OCI-LY3 (cell line): ENCODE results near the gene LRP10.

Source experiments
- H2AFZ ChIP-seq: fragments of 200-600, 300-600 bp; shearing (Covaris generic); 2 replicates; pipeline ENCODE4 v1.6.0; 2014; ENCODE audit warnings: antibody characterized with exemption, low read depth, low read length
- H3K27ac ChIP-seq: fragments of 200-600, 300-600 bp; sonication (generic); 2 replicates; pipeline ENCODE4 v1.5.1; 2014; ENCODE audit warnings: mild to moderate bottlenecking, low read length, moderate library complexity, mixed read lengths
- H3K27me3 ChIP-seq: fragments of 200-600, 300-600 bp; sonication (generic); 2 replicates; pipeline ENCODE4 v1.6.1; 2014; ENCODE audit warnings: low read depth, low read length, mixed read lengths
- H3K36me3 ChIP-seq: fragments of 200-600, 300-600 bp; sonication (generic); replicated peaks from 2 replicates; pipeline ENCODE3; 2014; ENCODE audit warnings: low read depth, low read length, mixed read lengths
- H3K4me1 ChIP-seq: fragments of 300-600, 200-600 bp; sonication (generic); 2 replicates; pipeline ENCODE4 v1.6.1; 2014; ENCODE audit warnings: low read length, mixed read lengths
- H3K4me2 ChIP-seq: fragments of 200-600, 300-600 bp; sonication (generic); 2 replicates; pipeline ENCODE4 v1.6.1; 2014; ENCODE audit warnings: low read length, mixed read lengths
- H3K4me3 ChIP-seq: fragments of 300-600, 200-600 bp; sonication (generic); 2 replicates; pipeline ENCODE4 v1.5.1; 2014; ENCODE audit warnings: antibody characterized with exemption, mild to moderate bottlenecking, low read length, moderate library complexity
- H3K79me2 ChIP-seq: fragments of 300-600, 200-600 bp; shearing (Covaris generic); 2 replicates; pipeline ENCODE4 v1.6.1; 2014; ENCODE audit warnings: mild to moderate bottlenecking, low read length, mixed read lengths
- H3K9ac ChIP-seq: fragments of 300-600, 200-600 bp; shearing (Covaris generic); 2 replicates; pipeline ENCODE4 v1.6.0; 2014; ENCODE audit warnings: mild to moderate bottlenecking, low read length, moderate library complexity
- H3K9me3 ChIP-seq: fragments of 200-600, 300-600 bp; shearing (Covaris generic); 2 replicates; pipeline ENCODE4 v1.6.1; 2014; ENCODE audit warnings: low read length, mixed read lengths; ENCODE audit not compliant: insufficient read depth
- H4K20me1 ChIP-seq: fragments of 200-600, 300-600 bp; sonication (generic); 2 replicates; pipeline ENCODE4 v1.6.1; 2016; ENCODE audit warnings: low read length, mixed read lengths; ENCODE audit not compliant: insufficient read depth
- EZH2phosphoT487 ChIP-seq: fragments of 200-600 bp; shearing (Covaris generic); IDR thresholded peaks from 2 replicates; pipeline ENCODE4 v1.6.1; 2018; ENCODE audit warnings: antibody characterized with exemption, mixed run types, low read depth
- TF ChIP-seq, protein P1 (sequence below): fragments of 200-600, 300-600 bp; sonication (generic); IDR thresholded peaks from 2 replicates; pipeline ENCODE4 v1.5.1; 2014; ENCODE audit warnings: antibody characterized with exemption, low read length, low read depth

LRP10 gene

GRCh38 chr14:22886500-22887259 is 15.1 kb downstream of the LRP10 start:
- peak overlapping the region; percentile 63 for H3K4me2 ChIP-seq
- H3K79me2 ChIP-seq: no peaks in the 10 kb centered on the region
- H4K20me1 ChIP-seq: no peaks in the 10 kb centered on the region
- no peak overlapping the region for H3K27ac ChIP-seq
- no peak for TF ChIP-seq EZH2phosphoT487
- TF ChIP-seq, protein P1, sequence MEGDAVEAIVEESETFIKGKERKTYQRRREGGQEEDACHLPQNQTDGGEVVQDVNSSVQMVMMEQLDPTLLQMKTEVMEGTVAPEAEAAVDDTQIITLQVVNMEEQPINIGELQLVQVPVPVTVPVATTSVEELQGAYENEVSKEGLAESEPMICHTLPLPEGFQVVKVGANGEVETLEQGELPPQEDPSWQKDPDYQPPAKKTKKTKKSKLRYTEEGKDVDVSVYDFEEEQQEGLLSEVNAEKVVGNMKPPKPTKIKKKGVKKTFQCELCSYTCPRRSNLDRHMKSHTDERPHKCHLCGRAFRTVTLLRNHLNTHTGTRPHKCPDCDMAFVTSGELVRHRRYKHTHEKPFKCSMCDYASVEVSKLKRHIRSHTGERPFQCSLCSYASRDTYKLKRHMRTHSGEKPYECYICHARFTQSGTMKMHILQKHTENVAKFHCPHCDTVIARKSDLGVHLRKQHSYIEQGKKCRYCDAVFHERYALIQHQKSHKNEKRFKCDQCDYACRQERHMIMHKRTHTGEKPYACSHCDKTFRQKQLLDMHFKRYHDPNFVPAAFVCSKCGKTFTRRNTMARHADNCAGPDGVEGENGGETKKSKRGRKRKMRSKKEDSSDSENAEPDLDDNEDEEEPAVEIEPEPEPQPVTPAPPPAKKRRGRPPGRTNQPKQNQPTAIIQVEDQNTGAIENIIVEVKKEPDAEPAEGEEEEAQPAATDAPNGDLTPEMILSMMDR: no peak
- H3K9me3 ChIP-seq: no peaks in the 10 kb centered on the region
- H3K27me3 ChIP-seq: 0 out of 2 replicates have a peak, but pooled peaks cover 7% of the 10 kb centered on the region
- peak overlapping the region; percentile 17; the same call in 1 of the 2 replicates for H2AFZ ChIP-seq
- H3K9ac ChIP-seq: peak overlapping the region; percentile 42; the same call in 1 of the 2 replicates
- peaks cover 22% of the 10 kb centered on the region for H3K4me1 ChIP-seq
- no peaks in the 10 kb centered on the region for H3K36me3 ChIP-seq
- peak overlapping the region; percentile 70 for H3K4me3 ChIP-seq

- peak overlapping the region; percentile 63 for H3K4me2 ChIP-seq
- H2AFZ ChIP-seq: peak overlapping the region; percentile 15; the same call in 1 of the 2 replicates
- H3K27ac ChIP-seq: no peak overlapping the region
Observed at GRCh38 chr14:22887260-22887989, 15.9 kb downstream of the LRP10 start.

DNA sequence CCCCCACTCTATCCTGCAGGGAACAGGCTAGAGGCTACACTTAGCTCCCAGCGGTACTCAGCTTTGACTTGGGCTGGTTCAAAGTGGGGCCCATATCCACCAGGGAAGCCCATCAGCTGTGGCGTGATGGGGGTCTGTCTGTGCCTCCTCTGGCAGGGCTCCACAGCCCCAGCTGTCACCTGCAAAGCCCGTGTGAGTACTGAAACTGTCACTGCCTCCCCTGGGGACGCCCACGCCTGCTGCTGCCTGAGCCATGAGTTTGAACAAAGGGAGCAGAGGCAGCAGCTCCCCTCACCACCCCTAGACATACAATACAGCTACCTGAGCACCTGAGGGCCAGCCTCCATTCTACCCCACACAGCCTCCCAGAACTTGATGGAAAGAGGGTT is 16.4 kb downstream of the LRP10 start:
- Histone ChIP-seq H3K27ac (no peak overlapping the region), H3K4me1 (peaks cover 19% of the 10 kb centered on the region)
- TF ChIP-seq, protein P1: no peak
- TF ChIP-seq EZH2phosphoT487: no peak

More at GRCh38 chr14:22887260-22887989, 15.9 kb downstream of the LRP10 start:
- peaks cover 22% of the 10 kb centered on the region for H3K4me1 ChIP-seq
- no peaks in the 10 kb centered on the region for H3K36me3 ChIP-seq
- TF ChIP-seq, protein P1: no peak
- TF ChIP-seq EZH2phosphoT487: no peak
- no peaks in the 10 kb centered on the region for H3K79me2 ChIP-seq
- peak overlapping the region; percentile 42; the same call in 1 of the 2 replicates for H3K9ac ChIP-seq
- H4K20me1 ChIP-seq: no peaks in the 10 kb centered on the region
- no peaks in the 10 kb centered on the region for H3K9me3 ChIP-seq
- H3K27me3 ChIP-seq: no peaks in the 10 kb centered on the region
- H3K4me3 ChIP-seq: peak overlapping the region; percentile 70

DNA sequence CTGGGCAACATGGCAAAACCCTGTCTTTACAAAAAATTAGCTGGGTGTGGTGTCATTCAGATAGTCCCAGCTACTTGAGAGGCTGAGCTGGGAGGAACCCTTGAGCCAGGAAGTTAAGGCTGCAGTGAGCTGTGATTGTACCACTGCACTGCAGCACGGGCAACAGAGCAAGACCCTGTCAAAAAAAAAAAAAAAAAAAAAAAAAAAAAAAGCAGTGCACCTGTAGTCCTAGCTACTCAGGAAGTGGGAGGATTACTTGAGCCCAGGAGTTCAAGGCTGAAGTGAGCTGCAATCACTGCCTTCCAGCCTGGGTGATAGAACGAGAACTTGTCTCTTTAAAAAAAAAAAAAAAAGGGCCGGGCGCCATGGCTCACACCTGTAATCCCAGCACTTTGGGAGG is 17.1 kb downstream of the LRP10 start:
- Histone ChIP-seq H3K9me3 (no peaks in the 10 kb centered on the region), H3K9ac (no peak overlapping the region), H3K27ac (no peak overlapping the region), H3K4me1 (peaks cover 19% of the 10 kb centered on the region), H4K20me1 (no peaks in the 10 kb centered on the region), H2AFZ (no peak overlapping the region), H3K27me3 (no peaks in the 10 kb centered on the region), H3K79me2 (no peaks in the 10 kb centered on the region), H3K4me3 (no peak overlapping the region), H3K36me3 (no peaks in the 10 kb centered on the region), H3K4me2 (0 out of 2 replicates have a peak overlapping the region, but pooled peaks have one; percentile 63)
- no peak for TF ChIP-seq EZH2phosphoT487
- TF ChIP-seq, protein P1: no peak

More for the DNA sequence above, 16.4 kb downstream of the LRP10 start:
- Histone ChIP-seq H3K79me2 (no peaks in the 10 kb centered on the region), H3K9me3 (no peaks in the 10 kb centered on the region), H3K9ac (no peak overlapping the region), H2AFZ (no peak overlapping the region), H4K20me1 (no peaks in the 10 kb centered on the region), H3K27me3 (no peaks in the 10 kb centered on the region), H3K36me3 (no peaks in the 10 kb centered on the region), H3K4me2 (peak overlapping the region; percentile 63), H3K4me3 (peak overlapping the region; percentile 70; the same call in 1 of the 2 replicates)
